Measurements from ENCODE around the gene FAM161B. TPM values are rescaled to one million over a fixed set of nuclear protein-coding genes. Genes with fewer than 3 reads are reported as not detected.

Gene FAM161B
- total and polyA plus RNA-seq, 2 of the 8 experiments (the other 6 are each of a cell fraction or from before 2014, with no cell fraction given), result 0.14 to 0.32 TPM

DNA sequence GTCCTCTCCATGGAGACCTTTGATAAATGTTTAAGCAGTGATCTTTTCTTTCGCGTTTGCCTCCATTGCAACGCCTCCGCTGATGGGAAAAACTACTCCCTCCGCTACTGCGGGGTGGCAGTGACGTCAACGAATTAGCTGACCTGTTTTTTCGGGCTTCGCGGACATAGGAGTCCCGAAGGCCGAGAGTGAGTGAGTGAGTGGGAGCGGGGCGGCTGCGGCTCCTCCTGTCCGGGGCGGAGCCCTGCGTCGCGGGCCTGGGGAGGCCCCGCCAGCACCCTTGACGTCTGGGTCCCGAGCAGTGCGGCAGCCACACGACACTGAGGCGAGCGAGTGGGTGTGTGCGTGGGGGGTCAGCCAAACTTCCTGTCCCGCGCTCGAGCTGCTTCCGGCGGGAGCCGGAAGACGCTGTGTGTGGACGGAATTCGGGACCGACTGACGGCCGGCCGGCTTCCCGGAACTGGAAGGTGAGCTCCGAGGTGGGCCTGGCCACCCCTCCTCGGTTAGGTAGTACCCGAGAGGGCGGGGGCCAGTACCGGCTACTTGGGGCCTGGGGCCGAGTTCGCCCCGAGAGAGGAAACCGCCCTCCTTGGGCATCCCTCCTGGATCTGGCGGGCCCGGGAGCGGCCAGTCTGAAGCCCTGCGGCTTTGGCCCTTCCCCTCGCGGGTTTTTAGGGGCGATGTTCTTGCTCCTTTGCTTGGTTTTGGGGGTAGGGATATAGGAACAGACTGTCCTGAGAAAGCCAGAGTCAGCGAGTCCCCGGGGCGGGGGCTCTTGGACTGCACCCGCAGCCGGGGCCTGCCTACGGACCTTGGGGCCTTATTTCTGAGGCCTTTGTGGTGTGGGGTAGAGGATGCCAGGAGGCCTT lies 63.2 kb downstream of the FAM161B start, which contains the start of gene ZNF410 (continued):
- TF ChIP-seq, protein P1, sequence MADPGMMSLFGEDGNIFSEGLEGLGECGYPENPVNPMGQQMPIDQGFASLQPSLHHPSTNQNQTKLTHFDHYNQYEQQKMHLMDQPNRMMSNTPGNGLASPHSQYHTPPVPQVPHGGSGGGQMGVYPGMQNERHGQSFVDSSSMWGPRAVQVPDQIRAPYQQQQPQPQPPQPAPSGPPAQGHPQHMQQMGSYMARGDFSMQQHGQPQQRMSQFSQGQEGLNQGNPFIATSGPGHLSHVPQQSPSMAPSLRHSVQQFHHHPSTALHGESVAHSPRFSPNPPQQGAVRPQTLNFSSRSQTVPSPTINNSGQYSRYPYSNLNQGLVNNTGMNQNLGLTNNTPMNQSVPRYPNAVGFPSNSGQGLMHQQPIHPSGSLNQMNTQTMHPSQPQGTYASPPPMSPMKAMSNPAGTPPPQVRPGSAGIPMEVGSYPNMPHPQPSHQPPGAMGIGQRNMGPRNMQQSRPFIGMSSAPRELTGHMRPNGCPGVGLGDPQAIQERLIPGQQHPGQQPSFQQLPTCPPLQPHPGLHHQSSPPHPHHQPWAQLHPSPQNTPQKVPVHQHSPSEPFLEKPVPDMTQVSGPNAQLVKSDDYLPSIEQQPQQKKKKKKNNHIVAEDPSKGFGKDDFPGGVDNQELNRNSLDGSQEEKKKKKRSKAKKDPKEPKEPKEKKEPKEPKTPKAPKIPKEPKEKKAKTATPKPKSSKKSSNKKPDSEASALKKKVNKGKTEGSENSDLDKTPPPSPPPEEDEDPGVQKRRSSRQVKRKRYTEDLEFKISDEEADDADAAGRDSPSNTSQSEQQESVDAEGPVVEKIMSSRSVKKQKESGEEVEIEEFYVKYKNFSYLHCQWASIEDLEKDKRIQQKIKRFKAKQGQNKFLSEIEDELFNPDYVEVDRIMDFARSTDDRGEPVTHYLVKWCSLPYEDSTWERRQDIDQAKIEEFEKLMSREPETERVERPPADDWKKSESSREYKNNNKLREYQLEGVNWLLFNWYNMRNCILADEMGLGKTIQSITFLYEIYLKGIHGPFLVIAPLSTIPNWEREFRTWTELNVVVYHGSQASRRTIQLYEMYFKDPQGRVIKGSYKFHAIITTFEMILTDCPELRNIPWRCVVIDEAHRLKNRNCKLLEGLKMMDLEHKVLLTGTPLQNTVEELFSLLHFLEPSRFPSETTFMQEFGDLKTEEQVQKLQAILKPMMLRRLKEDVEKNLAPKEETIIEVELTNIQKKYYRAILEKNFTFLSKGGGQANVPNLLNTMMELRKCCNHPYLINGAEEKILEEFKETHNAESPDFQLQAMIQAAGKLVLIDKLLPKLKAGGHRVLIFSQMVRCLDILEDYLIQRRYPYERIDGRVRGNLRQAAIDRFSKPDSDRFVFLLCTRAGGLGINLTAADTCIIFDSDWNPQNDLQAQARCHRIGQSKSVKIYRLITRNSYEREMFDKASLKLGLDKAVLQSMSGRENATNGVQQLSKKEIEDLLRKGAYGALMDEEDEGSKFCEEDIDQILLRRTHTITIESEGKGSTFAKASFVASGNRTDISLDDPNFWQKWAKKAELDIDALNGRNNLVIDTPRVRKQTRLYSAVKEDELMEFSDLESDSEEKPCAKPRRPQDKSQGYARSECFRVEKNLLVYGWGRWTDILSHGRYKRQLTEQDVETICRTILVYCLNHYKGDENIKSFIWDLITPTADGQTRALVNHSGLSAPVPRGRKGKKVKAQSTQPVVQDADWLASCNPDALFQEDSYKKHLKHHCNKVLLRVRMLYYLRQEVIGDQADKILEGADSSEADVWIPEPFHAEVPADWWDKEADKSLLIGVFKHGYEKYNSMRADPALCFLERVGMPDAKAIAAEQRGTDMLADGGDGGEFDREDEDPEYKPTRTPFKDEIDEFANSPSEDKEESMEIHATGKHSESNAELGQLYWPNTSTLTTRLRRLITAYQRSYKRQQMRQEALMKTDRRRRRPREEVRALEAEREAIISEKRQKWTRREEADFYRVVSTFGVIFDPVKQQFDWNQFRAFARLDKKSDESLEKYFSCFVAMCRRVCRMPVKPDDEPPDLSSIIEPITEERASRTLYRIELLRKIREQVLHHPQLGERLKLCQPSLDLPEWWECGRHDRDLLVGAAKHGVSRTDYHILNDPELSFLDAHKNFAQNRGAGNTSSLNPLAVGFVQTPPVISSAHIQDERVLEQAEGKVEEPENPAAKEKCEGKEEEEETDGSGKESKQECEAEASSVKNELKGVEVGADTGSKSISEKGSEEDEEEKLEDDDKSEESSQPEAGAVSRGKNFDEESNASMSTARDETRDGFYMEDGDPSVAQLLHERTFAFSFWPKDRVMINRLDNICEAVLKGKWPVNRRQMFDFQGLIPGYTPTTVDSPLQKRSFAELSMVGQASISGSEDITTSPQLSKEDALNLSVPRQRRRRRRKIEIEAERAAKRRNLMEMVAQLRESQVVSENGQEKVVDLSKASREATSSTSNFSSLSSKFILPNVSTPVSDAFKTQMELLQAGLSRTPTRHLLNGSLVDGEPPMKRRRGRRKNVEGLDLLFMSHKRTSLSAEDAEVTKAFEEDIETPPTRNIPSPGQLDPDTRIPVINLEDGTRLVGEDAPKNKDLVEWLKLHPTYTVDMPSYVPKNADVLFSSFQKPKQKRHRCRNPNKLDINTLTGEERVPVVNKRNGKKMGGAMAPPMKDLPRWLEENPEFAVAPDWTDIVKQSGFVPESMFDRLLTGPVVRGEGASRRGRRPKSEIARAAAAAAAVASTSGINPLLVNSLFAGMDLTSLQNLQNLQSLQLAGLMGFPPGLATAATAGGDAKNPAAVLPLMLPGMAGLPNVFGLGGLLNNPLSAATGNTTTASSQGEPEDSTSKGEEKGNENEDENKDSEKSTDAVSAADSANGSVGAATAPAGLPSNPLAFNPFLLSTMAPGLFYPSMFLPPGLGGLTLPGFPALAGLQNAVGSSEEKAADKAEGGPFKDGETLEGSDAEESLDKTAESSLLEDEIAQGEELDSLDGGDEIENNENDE (IDR thresholded peaks at IDR 0.05; ENCODE audit: insufficient replicate concordance, low read length), result no peak
- no peak; the same call in 1 of the 2 replicates for TF ChIP-seq GTF2F1 (IDR thresholded peaks at IDR 0.05; ENCODE audit: borderline replicate concordance, low read depth, low read length)
- no peak for TF ChIP-seq BCL11A (IDR thresholded peaks at IDR 0.05; ENCODE audit: low read depth in 2 of 2, low read length in 2 of 2)
- TF ChIP-seq RNF2 (IDR thresholded peaks at IDR 0.05; ENCODE audit: borderline replicate concordance, low read depth, low read length, missing control alignments, poor library complexity, severe bottlenecking), result no peak
- no peak for TF ChIP-seq SIX5 (IDR thresholded peaks at IDR 0.05; ENCODE audit: low read depth, low read length)
- peak; percentile 89 for TF ChIP-seq GABPA (IDR thresholded peaks at IDR 0.05; ENCODE audit: borderline replicate concordance, insufficient read depth, low read length)
- peak; percentile 57; the same call in 1 of the 2 replicates for TF ChIP-seq JUND (IDR thresholded peaks at IDR 0.05; ENCODE audit: low read length)
- TF ChIP-seq TCF12 (IDR thresholded peaks at IDR 0.05; ENCODE audit: low read depth, low read length), result no peak
- peak; percentile 66; the same call in 1 of the 2 replicates for TF ChIP-seq TAF1 (IDR thresholded peaks at IDR 0.05; ENCODE audit: low read depth, low read length)
